Neural cell (in vitro differentiated cells): ENCODE results near the gene DIPK1C. TPM values are rescaled to one million over a fixed set of nuclear protein-coding genes. Genes with fewer than 3 reads are reported as not detected.

Experiments
- H2AFZ ChIP-seq: fragments of 200-600, 300-800 bp; sonication (generic), shearing (Covaris generic); 2 replicates; pipeline ENCODE4 v1.6.0; 2014; ENCODE audit warnings: low read depth, mild to moderate bottlenecking, antibody characterized with exemption, low read length, moderate library complexity
- H3F3A ChIP-seq: fragments of 200-600 bp; shearing (Covaris generic); 2 replicates; pipeline ENCODE4 v1.6.1; 2016; ENCODE audit warnings: mild to moderate bottlenecking, moderate library complexity, mixed read lengths, antibody characterized with exemption, low read length; ENCODE audit not compliant: insufficient read depth, poor library complexity, severe bottlenecking
- H3K27ac ChIP-seq: fragments of 200-600, 300-800 bp; sonication (generic), shearing (Covaris generic); 2 replicates; pipeline ENCODE4 v1.5.1; 2014; ENCODE audit warnings: mild to moderate bottlenecking, low read length, moderate library complexity
- H3K27me3 ChIP-seq: fragments of 300-800, 200-600 bp; sonication (generic), shearing (Covaris generic); 2 replicates; pipeline ENCODE4 v1.6.0; 2014; ENCODE audit warnings: mild to moderate bottlenecking, low read depth, low read length, moderate library complexity; ENCODE audit not compliant: insufficient read depth
- H3K36me3 ChIP-seq: fragments of 300-800, 200-600 bp; sonication (generic), shearing (Covaris generic); 2 replicates; pipeline ENCODE4 v1.5.1; 2014; ENCODE audit warnings: mild to moderate bottlenecking, antibody characterized with exemption, low read length, moderate library complexity; ENCODE audit not compliant: insufficient read depth
- H3K4me2 ChIP-seq: fragments of 300-800, 200-600 bp; sonication (generic), shearing (Covaris generic); 2 replicates; pipeline ENCODE4 v1.6.0; 2014; ENCODE audit warnings: mild to moderate bottlenecking, low read length
- H3K4me3 ChIP-seq: fragments of 300-800, 200-600 bp; sonication (generic), shearing (Covaris generic); 2 replicates; pipeline ENCODE4 v1.5.1; 2014; ENCODE audit warnings: mild to moderate bottlenecking, low read length, moderate library complexity
- H3K79me2 ChIP-seq: fragments of 200-600 bp; shearing (Covaris generic); replicated peaks from 2 replicates; pipeline ENCODE4 v1.6.0; 2014; ENCODE audit warnings: mild to moderate bottlenecking, low read length, moderate library complexity; ENCODE audit not compliant: insufficient read depth
- H3K9ac ChIP-seq: fragments of 300-800, 200-600 bp; sonication (generic), shearing (Covaris generic); 2 replicates; pipeline ENCODE4 v1.6.1; 2016; ENCODE audit warnings: mild to moderate bottlenecking, low read length, mixed read lengths
- H3K9me2 ChIP-seq: fragments of 200-600 bp; shearing (Covaris generic); 2 replicates; pipeline ENCODE4 v1.6.1; 2016; ENCODE audit warnings: mild to moderate bottlenecking, low read length, mixed read lengths; ENCODE audit not compliant: insufficient read depth
- H3K9me3 ChIP-seq: fragments of 200-600, 300-800 bp; sonication (generic), shearing (Covaris generic); 2 replicates; pipeline ENCODE4 v1.6.1; 2016; ENCODE audit warnings: mild to moderate bottlenecking, mixed run types, low read length, moderate library complexity, mixed read lengths
- H4K20me1 ChIP-seq: fragments of 200-600 bp; shearing (Covaris generic); 2 replicates; pipeline ENCODE4 v1.6.1; 2016; ENCODE audit warnings: mild to moderate bottlenecking, mixed run types; ENCODE audit not compliant: insufficient read depth
- CTCF ChIP-seq: fragments of 450-650 bp; IDR thresholded peaks from 2 replicates; pipeline ENCODE4 v1.5.1; 2014; ENCODE audit warnings: antibody characterized with exemption, mild to moderate bottlenecking, moderate library complexity; ENCODE audit not compliant: poor library complexity, severe bottlenecking
- EP300 ChIP-seq: fragments of 450-650 bp; conservative IDR thresholded peaks from 2 replicates; pipeline ENCODE4 v1.6.1; 2014; ENCODE audit warnings: antibody characterized with exemption, mild to moderate bottlenecking, moderate library complexity; ENCODE audit not compliant: poor library complexity, severe bottlenecking
- EZH2 ChIP-seq: fragments of 200-600, 300-800 bp; shearing (Covaris generic), sonication (generic); IDR thresholded peaks from 2 replicates; pipeline ENCODE4 v1.6.1; 2014; ENCODE audit warnings: antibody characterized with exemption, low read length, borderline replicate concordance, mild to moderate bottlenecking; ENCODE audit not compliant: insufficient read depth, poor library complexity, severe bottlenecking
- MXI1 ChIP-seq: fragments of 450-650 bp; conservative IDR thresholded peaks from 2 replicates; pipeline ENCODE4 v1.6.1; 2014; ENCODE audit warnings: antibody characterized with exemption, mild to moderate bottlenecking; ENCODE audit not compliant: poor library complexity, severe bottlenecking
- POLR2AphosphoS5 ChIP-seq: IDR thresholded peaks from 2 replicates; pipeline ENCODE4 v1.6.1; 2012
- RAD21 ChIP-seq: fragments of 450-650 bp; conservative IDR thresholded peaks from 2 replicates; pipeline ENCODE4 v1.6.1; 2014; ENCODE audit warnings: antibody characterized with exemption, mild to moderate bottlenecking, moderate library complexity
- REST ChIP-seq: IDR thresholded peaks from 2 replicates; pipeline ENCODE4 v1.6.1; 2012; ENCODE audit warnings: borderline replicate concordance
- SMC3 ChIP-seq: fragments of 450-650 bp; conservative IDR thresholded peaks from 2 replicates; pipeline ENCODE4 v1.6.1; 2014; ENCODE audit warnings: antibody characterized with exemption, mild to moderate bottlenecking, moderate library complexity; ENCODE audit not compliant: poor library complexity
- TAF1 ChIP-seq: IDR thresholded peaks from 2 replicates; pipeline ENCODE4 v1.6.1; 2012; ENCODE audit warnings: low read depth
- polyA plus RNA-seq: library from polyadenylated mRNA; depleted of rRNA; stranded (reverse); fragments of >200 nt; gene quantifications from 2 replicates; pipeline ENCODE4 v1.2.3, GENCODE V29; 2014

The DIPK1C gene
- polyA plus RNA-seq, 1 donor from 2014 or later: not detected

GRCh38 chr18:74460825-74461224, 3.7 kb upstream of the DIPK1C start:
- Histone ChIP-seq H3K9me3 (peaks cover 3% of the 10 kb centered on the region), H3K4me2 (no peak overlapping the region), H3K9me2 (no peaks in the 10 kb centered on the region), H4K20me1 (no peaks in the 10 kb centered on the region), H3K9ac (no peak overlapping the region), H3K4me3 (no peak overlapping the region), H3K36me3 (no peaks in the 10 kb centered on the region), H3K27ac (no peak overlapping the region), H3F3A (no peaks in the 10 kb centered on the region), H3K79me2 (no peaks in the 10 kb centered on the region), H3K27me3 (peaks cover 29% of the 10 kb centered on the region), H2AFZ (no peak overlapping the region)
- TF ChIP-seq POLR2AphosphoS5: no peak
- TF ChIP-seq EZH2: no peak
- no peak for TF ChIP-seq CTCF
- TF ChIP-seq MXI1: no peak
- no peak for TF ChIP-seq TAF1
- no peak for TF ChIP-seq EP300
- TF ChIP-seq REST: no peak
- no peak for TF ChIP-seq SMC3

GRCh38 chr18:74459889-74460288, 2.8 kb upstream of the DIPK1C start:
- Histone ChIP-seq H3K9me3 (peaks cover 3% of the 10 kb centered on the region), H3K9me2 (no peaks in the 10 kb centered on the region), H3K27ac (no peak overlapping the region), H2AFZ (no peak overlapping the region), H3K27me3 (peaks cover 38% of the 10 kb centered on the region), H3K79me2 (no peaks in the 10 kb centered on the region), H3K9ac (no peak overlapping the region), H3F3A (no peaks in the 10 kb centered on the region), H3K36me3 (no peaks in the 10 kb centered on the region), H3K4me2 (no peak overlapping the region), H4K20me1 (no peaks in the 10 kb centered on the region), H3K4me3 (no peak overlapping the region)
- TF ChIP-seq POLR2AphosphoS5 (no peak), TAF1 (no peak), CTCF (no peak), EP300 (no peak), REST (no peak), MXI1 (no peak), SMC3 (no peak), RAD21 (no peak), EZH2 (no peak)
